GM12878 (cell line): ENCODE results near the gene MGME1. TPM values are rescaled to one million over a fixed set of nuclear protein-coding genes. Genes with fewer than 3 reads are reported as not detected.

ENCODE experiments used
- ATAC-seq: fragments of 200-7000 bp; cut with Tn5 transposase; 3 replicates; pipeline ENCODE4 v1.9.1; 2020; ENCODE audit warnings: mild to moderate bottlenecking, moderate library complexity
- BruUV-seq: library from RNA; stranded (reverse); fragments of 400-500 nt; replicated peaks from 2 replicates; lab custom pipeline; 2021; lab: Mats Ljungman, UMichigan
- CTCF ChIA-PET: fragments of 300-600 bp; sonication (Branson Sonifier 250); formaldehyde crosslinking; extraction: SDS; loops from one replicate; lab custom pipeline; 2021; ENCODE audit warnings: inconsistent platforms; lab: Yijun Ruan, JAX
- POLR2A ChIA-PET: fragments of 350-600 bp; formaldehyde crosslinking; extraction: SDS; loops from one replicate; lab custom pipeline; 2021; ENCODE audit warnings: inconsistent platforms; lab: Charles Lee
- RAD21 ChIA-PET: fragments of 300-600 bp; sonication (Branson Sonifier 250); formaldehyde crosslinking; loops from one replicate; lab custom pipeline; 2023; ENCODE audit warnings: antibody characterized with exemption; ENCODE audit not compliant: unreplicated experiment; lab: Charles Lee
- SMC1A ChIA-PET: fragments of 300-600 bp; sonication (Branson Sonifier 250); formaldehyde crosslinking; loops from one replicate; lab custom pipeline; 2023; ENCODE audit not compliant: unreplicated experiment, uncharacterized antibody; lab: Charles Lee
- DNase-seq: peaks from one replicate; pipeline ENCODE4 v3.0.0-alpha.2; 2011; ENCODE audit warnings: low read depth, low spot score
- FAIRE-seq: peaks from 3 replicates; lab custom pipeline; 2011; peaks lifted over from hg19 to GRCh38; lab: Jason Lieb, UNC
- H2AFZ ChIP-seq: 2 replicates; pipeline ENCODE4 v1.6.0; 2011; ENCODE audit warnings: low read depth, low read length, control low read depth; ENCODE audit not compliant: control insufficient read depth
- H3K27ac ChIP-seq: 2 replicates; pipeline ENCODE4 v1.5.1; 2011; ENCODE audit warnings: control low read depth; ENCODE audit not compliant: control insufficient read depth, insufficient read depth
- H3K27me3 ChIP-seq, 2 experiments: replicated peaks in 1 of 2; 2 replicates each; pipeline versions ENCODE4 v1.6.0 to v1.6.1; 2011; ENCODE audit warnings: low read length in 1 of 2; ENCODE audit not compliant: control insufficient read depth in 2 of 2, insufficient read depth in 2 of 2
- H3K36me3 ChIP-seq, 2 experiments: 2 replicates each; pipeline ENCODE4 v1.5.1; 2011; ENCODE audit warnings: low read length in 1 of 2; ENCODE audit not compliant: control insufficient read depth in 2 of 2, insufficient read depth in 2 of 2
- H3K4me1 ChIP-seq: 2 replicates; pipeline ENCODE4 v1.6.1; 2011; ENCODE audit warnings: mild to moderate bottlenecking, low read length, moderate library complexity, mixed read lengths; ENCODE audit not compliant: control insufficient read depth, insufficient read depth
- H3K4me2 ChIP-seq: 2 replicates; pipeline ENCODE4 v1.6.0; 2011; ENCODE audit warnings: control low read depth; ENCODE audit not compliant: control insufficient read depth, insufficient read depth
- H3K4me3 ChIP-seq: fragments of 200-600 bp; sonication (generic); 2 replicates; pipeline ENCODE4 v1.5.1; 2016
- H3K79me2 ChIP-seq: 2 replicates; pipeline ENCODE4 v1.6.0; 2011; ENCODE audit warnings: low read length; ENCODE audit not compliant: control insufficient read depth, insufficient read depth
- H3K9ac ChIP-seq: 2 replicates; pipeline ENCODE4 v1.8.0; 2011; ENCODE audit warnings: low read length, control low read depth, mixed read lengths; ENCODE audit not compliant: control insufficient read depth, insufficient read depth
- H3K9me3 ChIP-seq: replicated peaks from 3 replicates; pipeline ENCODE4 v1.5.1; 2011; ENCODE audit warnings: mild to moderate bottlenecking, low read length; ENCODE audit not compliant: control insufficient read depth, insufficient read depth
- H4K20me1 ChIP-seq: 2 replicates; pipeline ENCODE4 v1.6.0; 2011; ENCODE audit not compliant: control insufficient read depth, insufficient read depth
- ASH2L ChIP-seq: fragments of 300-600, 200-600 bp; sonication (generic); IDR thresholded peaks from 2 replicates; pipeline ENCODE4 v1.6.1; 2017; ENCODE audit warnings: low read depth, mild to moderate bottlenecking, borderline replicate concordance
- BCL3 ChIP-seq: IDR thresholded peaks from 2 replicates; pipeline ENCODE4 v1.6.1; 2011; ENCODE audit warnings: borderline replicate concordance, low read depth, mild to moderate bottlenecking, moderate library complexity, low read length; ENCODE audit not compliant: insufficient read depth, poor library complexity, severe bottlenecking
- CEBPB ChIP-seq, 2 experiments: fragments of 150-350 bp in 1 of 2; IDR thresholded peaks; 2 replicates each; pipeline ENCODE4 v1.6.1; 2012 to 2014; ENCODE audit warnings: low read depth in 2 of 2, low read length in 2 of 2, borderline replicate concordance in 1 of 2, inconsistent platforms in 1 of 2
- E2F4 ChIP-seq: IDR thresholded peaks from 2 replicates; pipeline ENCODE4 v1.6.1; 2012; ENCODE audit warnings: low read depth, low read length, improper control_type of control experiment
- E4F1 ChIP-seq: fragments of 450-650 bp; IDR thresholded peaks from 2 replicates; pipeline ENCODE4 v1.6.1; 2018; ENCODE audit warnings: borderline replicate concordance, mild to moderate bottlenecking; ENCODE audit not compliant: partially characterized antibody
- FOS ChIP-seq: IDR thresholded peaks from 3 replicates; pipeline ENCODE4 v1.6.1; 2011; ENCODE audit warnings: borderline replicate concordance; ENCODE audit not compliant: insufficient read length; ENCODE audit errors: extremely low read depth
- NR2F1 ChIP-seq: fragments of 450-650 bp; conservative IDR thresholded peaks from 2 replicates; pipeline ENCODE4 v1.6.1; 2017; ENCODE audit warnings: mild to moderate bottlenecking
- PML ChIP-seq: IDR thresholded peaks from 2 replicates; pipeline ENCODE4 v1.6.1; 2012; ENCODE audit warnings: low read length, inconsistent platforms
- RBBP5 ChIP-seq: fragments of 200-600 bp; sonication (generic); conservative IDR thresholded peaks from 2 replicates; pipeline ENCODE4 v1.6.1; 2016
- SPI1 ChIP-seq: IDR thresholded peaks from 2 replicates; pipeline ENCODE4 v1.6.1; 2011; ENCODE audit warnings: low read depth, mild to moderate bottlenecking, low read length, moderate library complexity, borderline replicate concordance; ENCODE audit not compliant: insufficient read depth
- SRF ChIP-seq, 2 experiments: IDR thresholded peaks; 2 replicates each; pipeline ENCODE4 v1.6.1; 2011; ENCODE audit warnings: low read depth in 2 of 2, low read length in 2 of 2, mild to moderate bottlenecking in 1 of 2, moderate library complexity in 1 of 2
- SUPT20H ChIP-seq: IDR thresholded peaks from 2 replicates; pipeline ENCODE4 v1.6.1; 2011; ENCODE audit warnings: low read depth, mild to moderate bottlenecking, low read length, moderate library complexity, borderline replicate concordance; ENCODE audit not compliant: control insufficient read depth
- ZSCAN29 ChIP-seq: fragments of 450-650 bp; IDR thresholded peaks from 2 replicates; pipeline ENCODE4 v1.6.1; 2017; ENCODE audit warnings: mild to moderate bottlenecking, moderate library complexity
- WGBS: methylation state at CpG from one replicate; pipeline ENCODE4 v1.1.6; 2016; ENCODE audit warnings: low lambda C conversion rate; ENCODE audit not compliant: insufficient replicate concordance, insufficient coverage; ENCODE audit errors: missing lambda C conversion rate; 5-methylcytosine and 5-hydroxymethylcytosine counted together
- in situ Hi-C: fragments of 300-500 bp; cut with MboI; formaldehyde crosslinking; loops from 9 replicates; pipeline ENCODE4 v1.14.3; 2018; ENCODE audit warnings: mixed read lengths
- intact Hi-C: fragments of 100-400 bp; cut with micrococcal nuclease; formaldehyde crosslinking; loops from one replicate; pipeline ENCODE4 v1.14.2; 2022; ENCODE audit not compliant: unreplicated experiment
- polyA plus RNA-seq, 11 experiments: library from polyadenylated mRNA; depleted of rRNA in 4 of 11; unstranded in 6 of 11; stranded (reverse) in 5 of 11; fragments of >200 nt; fragmentation: Nextera tagmentation in 4 of 11; fragmentation: Illumina TruSeq in 1 of 11; extraction: Ambion mirVana in 4 of 11; extraction: Trizol in 1 of 11; gene quantifications; 1 replicate in 1 of 11; 2 replicates in 10 of 11; pipeline versions ENCODE4 v1.2.1 to v1.2.3, GENCODE V29; 2011 to 2016; ENCODE audit warnings: inconsistent platforms in 2 of 11, missing spikeins in 2 of 11, low read depth in 1 of 11
- total RNA-seq, 4 experiments: library from RNA; depleted of rRNA in 3 of 4; stranded (reverse); fragments of >200 nt in 3 of 4; fragmentation: Illumina TruSeq in 1 of 4; extraction: Trizol in 1 of 4; gene quantifications; 2 replicates each; pipeline versions ENCODE4 v1.2.1 to v1.2.3, GENCODE V29; 2013 to 2021
- TF ChIP-seq, protein P1 (sequence below): fragments of 150-350 bp; IDR thresholded peaks from 2 replicates; pipeline ENCODE4 v1.6.1; 2016; ENCODE audit warnings: low read depth, low read length

The MGME1 gene
- total and polyA plus RNA-seq, 10 of the 15 experiments (the other 5 are each of a cell fraction or from before 2014, with no cell fraction given): 13.4 to 44.8 (median 30.6) TPM

GRCh38 chr20:18024606-18025127 lies 55.8 kb downstream of the MGME1 start:
- TF ChIP-seq BCL3 (no peak), E2F4 (no peak), ZSCAN29 (no peak), NR2F1 (no peak), FOS (no peak), RBBP5 (no peak), SPI1 (no peak), E4F1 (no peak), PML (no peak), SUPT20H (no peak), ASH2L (no peak), SRF (IDR thresholded peaks at IDR 0.05; ENCODE audit: low read depth in 2 of 2, low read length in 2 of 2) (no peak), CEBPB (IDR thresholded peaks at IDR 0.05; ENCODE audit: borderline replicate concordance in 1 of 2, low read depth in 2 of 2, low read length in 2 of 2) (no peak)
- TF ChIP-seq, protein P1, sequence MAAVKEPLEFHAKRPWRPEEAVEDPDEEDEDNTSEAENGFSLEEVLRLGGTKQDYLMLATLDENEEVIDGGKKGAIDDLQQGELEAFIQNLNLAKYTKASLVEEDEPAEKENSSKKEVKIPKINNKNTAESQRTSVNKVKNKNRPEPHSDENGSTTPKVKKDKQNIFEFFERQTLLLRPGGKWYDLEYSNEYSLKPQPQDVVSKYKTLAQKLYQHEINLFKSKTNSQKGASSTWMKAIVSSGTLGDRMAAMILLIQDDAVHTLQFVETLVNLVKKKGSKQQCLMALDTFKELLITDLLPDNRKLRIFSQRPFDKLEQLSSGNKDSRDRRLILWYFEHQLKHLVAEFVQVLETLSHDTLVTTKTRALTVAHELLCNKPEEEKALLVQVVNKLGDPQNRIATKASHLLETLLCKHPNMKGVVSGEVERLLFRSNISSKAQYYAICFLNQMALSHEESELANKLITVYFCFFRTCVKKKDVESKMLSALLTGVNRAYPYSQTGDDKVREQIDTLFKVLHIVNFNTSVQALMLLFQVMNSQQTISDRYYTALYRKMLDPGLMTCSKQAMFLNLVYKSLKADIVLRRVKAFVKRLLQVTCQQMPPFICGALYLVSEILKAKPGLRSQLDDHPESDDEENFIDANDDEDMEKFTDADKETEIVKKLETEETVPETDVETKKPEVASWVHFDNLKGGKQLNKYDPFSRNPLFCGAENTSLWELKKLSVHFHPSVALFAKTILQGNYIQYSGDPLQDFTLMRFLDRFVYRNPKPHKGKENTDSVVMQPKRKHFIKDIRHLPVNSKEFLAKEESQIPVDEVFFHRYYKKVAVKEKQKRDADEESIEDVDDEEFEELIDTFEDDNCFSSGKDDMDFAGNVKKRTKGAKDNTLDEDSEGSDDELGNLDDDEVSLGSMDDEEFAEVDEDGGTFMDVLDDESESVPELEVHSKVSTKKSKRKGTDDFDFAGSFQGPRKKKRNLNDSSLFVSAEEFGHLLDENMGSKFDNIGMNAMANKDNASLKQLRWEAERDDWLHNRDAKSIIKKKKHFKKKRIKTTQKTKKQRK: no peak
- TF ChIP-seq, all 136 proteins: peak for 0
- no TSS peak for BruUV-seq
- RAD21 ChIA-PET: no interaction called here

More at GRCh38 chr20:18024606-18025127, 55.8 kb downstream of the MGME1 start:
- in situ Hi-C loops (no loop called here), intact Hi-C loops (no loop called here)
- Histone ChIP-seq H4K20me1 (no peaks in the 10 kb centered on the region), H3K4me2 (no peak overlapping the region), H3K4me3 (no peak overlapping the region), H3K79me2 (no peaks in the 10 kb centered on the region), H2AFZ (no peak overlapping the region), H3K27ac (no peak overlapping the region), H3K9me3 (no peaks in the 10 kb centered on the region), H3K9ac (no peak overlapping the region), H3K27me3 (no peaks in the 10 kb centered on the region), H3K36me3 (no peaks in the 10 kb centered on the region), H3K4me1 (no peaks in the 10 kb centered on the region)
- DNase-seq (no peak), FAIRE-seq (no peak), ATAC-seq (no peak)
- CTCF ChIA-PET: no interaction called here
- POLR2A ChIA-PET: no interaction called here
- SMC1A ChIA-PET: no interaction called here
- 49% methylated on average over 15 of the region's 15 CpGs for WGBS
